Measurements from ENCODE around the gene BDP1.

The BDP1 gene

GRCh38 chr5:71587766-71588532 is 132.5 kb downstream of the BDP1 start:
- TF ChIP-seq GATA3 (IDR thresholded peaks at IDR 0.05; ENCODE audit: low read depth, low read length) (no peak), GATA2 (IDR thresholded peaks at IDR 0.05; ENCODE audit: low read depth, low read length) (no peak)

GRCh38 chr5:71588533-71588885 is 133.1 kb downstream of the BDP1 start:
- no peak for TF ChIP-seq GATA3 (IDR thresholded peaks at IDR 0.05; ENCODE audit: low read depth, low read length)
- TF ChIP-seq GATA2 (IDR thresholded peaks at IDR 0.05; ENCODE audit: low read depth, low read length) = no peak

GRCh38 chr5:71589903-71590302 is 134.5 kb downstream of the BDP1 start:
- TF ChIP-seq GATA2 (IDR thresholded peaks at IDR 0.05; ENCODE audit: low read depth, low read length) (no peak), GATA3 (IDR thresholded peaks at IDR 0.05; ENCODE audit: low read depth, low read length) (no peak)

- TF ChIP-seq GATA2 (IDR thresholded peaks at IDR 0.05; ENCODE audit: low read depth, low read length) (no peak), GATA3 (IDR thresholded peaks at IDR 0.05; ENCODE audit: low read depth, low read length) (no peak)
Measured at GRCh38 chr5:71591100-71591499, 135.6 kb downstream of the BDP1 start.

GRCh38 chr5:71596169-71596568 is 140.7 kb downstream of the BDP1 start:
- no peak for TF ChIP-seq GATA2 (IDR thresholded peaks at IDR 0.05; ENCODE audit: low read depth, low read length)
- TF ChIP-seq GATA3 (IDR thresholded peaks at IDR 0.05; ENCODE audit: low read depth, low read length) = no peak

- TF ChIP-seq GATA3 (IDR thresholded peaks at IDR 0.05; ENCODE audit: low read depth, low read length) (no peak), GATA2 (IDR thresholded peaks at IDR 0.05; ENCODE audit: low read depth, low read length) (no peak)
Measured at GRCh38 chr5:71597001-71597400, 141.6 kb downstream of the BDP1 start.

GRCh38 chr5:71600783-71601182 is 145.3 kb downstream of the BDP1 start:
- TF ChIP-seq GATA3 (IDR thresholded peaks at IDR 0.05; ENCODE audit: low read depth, low read length) (no peak), GATA2 (IDR thresholded peaks at IDR 0.05; ENCODE audit: low read depth, low read length) (no peak)

- no peak for TF ChIP-seq GATA2 (IDR thresholded peaks at IDR 0.05; ENCODE audit: low read depth, low read length)
- TF ChIP-seq GATA3 (IDR thresholded peaks at IDR 0.05; ENCODE audit: low read depth, low read length) = no peak
Measured at GRCh38 chr5:71601222-71602026, 146.0 kb downstream of the BDP1 start.

GRCh38 chr5:71615809-71616208 is 160.4 kb downstream of the BDP1 start:
- TF ChIP-seq GATA3 (IDR thresholded peaks at IDR 0.05; ENCODE audit: low read depth, low read length) (no peak), GATA2 (IDR thresholded peaks at IDR 0.05; ENCODE audit: low read depth, low read length) (no peak)

Data from SH-SY5Y (cell line).